Muscle of leg (tissue), 11 donors: Measurements from ENCODE around the gene SAPCD1. TPM values are rescaled to one million over a fixed set of nuclear protein-coding genes. Genes with fewer than 3 reads are reported as not detected.

Experiments
- DNase-seq: peaks from one replicate; pipeline ENCODE4 v3.0.0; 2013
- H3K27ac ChIP-seq: one replicate; pipeline ENCODE4 v1.5.1; 2013; ENCODE audit warnings: mild to moderate bottlenecking, low read length, control low read depth
- H3K27me3 ChIP-seq: one replicate; pipeline ENCODE4 v1.6.1; 2013; ENCODE audit warnings: low read length; ENCODE audit not compliant: control insufficient read depth, insufficient read depth
- H3K36me3 ChIP-seq: one replicate; pipeline ENCODE4 v1.6.1; 2013; ENCODE audit warnings: low read length; ENCODE audit not compliant: control insufficient read depth, insufficient read depth
- H3K4me1 ChIP-seq: one replicate; pipeline ENCODE4 v1.6.1; 2013; ENCODE audit warnings: low read length; ENCODE audit not compliant: control insufficient read depth, insufficient read depth
- H3K4me3 ChIP-seq: one replicate; pipeline ENCODE4 v1.5.1; 2013; ENCODE audit warnings: low read length, control low read depth
- H3K9me3 ChIP-seq: replicated peaks from 2 replicates; pipeline ENCODE4 v1.6.1; 2013; ENCODE audit warnings: low read depth, low read length; ENCODE audit not compliant: control insufficient read depth
- WGBS: methylation state at CpG from one replicate; pipeline ENCODE4 v1.1.5; 2013; ENCODE audit warnings: missing lambda C conversion rate; ENCODE audit not compliant: insufficient coverage; 5-methylcytosine and 5-hydroxymethylcytosine counted together
- polyA plus RNA-seq, 8 donors: library from polyadenylated mRNA; unstranded; fragments of 120-200 nt; gene quantifications; one replicate each; pipeline versions ENCODE4 v1.2.1 to v1.2.3, GENCODE V29; 2013; ENCODE audit warnings: inconsistent platforms in 1 of 8, low replicate concordance in 1 of 8; ENCODE audit not compliant: insufficient read length in 8 of 8, insufficient read depth in 1 of 8
- total RNA-seq: library from RNA; stranded (reverse); fragments of 120-200 nt; gene quantifications from one replicate; pipeline ENCODE4 v1.2.4, GENCODE V29; 2013

The SAPCD1 gene
- total and polyA plus RNA-seq, 9 donors, result 1.4 to 6.3 (median 2.9) TPM

DNA sequence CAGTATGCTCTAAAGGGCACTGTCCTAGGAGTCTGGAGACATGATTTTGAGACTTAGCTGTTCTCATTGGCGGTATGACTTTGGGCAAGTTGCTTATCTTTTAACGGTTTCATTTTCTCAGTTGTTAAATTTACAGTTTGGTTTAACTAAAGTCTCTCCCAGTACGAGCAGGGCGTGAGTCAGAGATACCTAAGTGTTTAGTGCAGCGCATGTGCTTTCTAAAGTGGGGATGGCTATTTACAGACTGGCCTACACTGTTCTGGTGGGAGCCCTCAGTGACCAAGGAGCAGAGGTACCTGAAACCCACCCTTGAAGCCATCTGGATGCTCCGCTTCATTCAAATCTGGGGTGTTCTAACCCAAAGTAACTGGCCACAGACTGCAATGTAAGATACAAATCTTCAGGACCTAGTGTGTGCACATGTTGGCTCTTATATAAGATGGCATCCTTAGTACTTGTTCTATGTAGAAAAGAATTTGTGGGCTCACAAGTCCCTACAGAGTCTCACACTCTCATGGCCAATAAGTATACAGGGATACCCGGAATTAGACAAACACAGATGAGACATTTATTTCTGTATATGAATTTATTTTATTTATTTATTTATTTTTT, 11.9 kb upstream of the SAPCD1 start:
- no peak for DNase-seq
- WGBS, result 88% methylated on average over 6 of the region's 7 CpGs
- H3K27ac ChIP-seq, result no peak overlapping the region
- no peaks in the 10 kb centered on the region for H3K9me3 ChIP-seq
- no peak overlapping the region for H3K4me3 ChIP-seq
- H3K36me3 ChIP-seq, result peaks cover 11% of the 10 kb centered on the region
- H3K27me3 ChIP-seq, result no peaks in the 10 kb centered on the region
- no peaks in the 10 kb centered on the region for H3K4me1 ChIP-seq

DNA sequence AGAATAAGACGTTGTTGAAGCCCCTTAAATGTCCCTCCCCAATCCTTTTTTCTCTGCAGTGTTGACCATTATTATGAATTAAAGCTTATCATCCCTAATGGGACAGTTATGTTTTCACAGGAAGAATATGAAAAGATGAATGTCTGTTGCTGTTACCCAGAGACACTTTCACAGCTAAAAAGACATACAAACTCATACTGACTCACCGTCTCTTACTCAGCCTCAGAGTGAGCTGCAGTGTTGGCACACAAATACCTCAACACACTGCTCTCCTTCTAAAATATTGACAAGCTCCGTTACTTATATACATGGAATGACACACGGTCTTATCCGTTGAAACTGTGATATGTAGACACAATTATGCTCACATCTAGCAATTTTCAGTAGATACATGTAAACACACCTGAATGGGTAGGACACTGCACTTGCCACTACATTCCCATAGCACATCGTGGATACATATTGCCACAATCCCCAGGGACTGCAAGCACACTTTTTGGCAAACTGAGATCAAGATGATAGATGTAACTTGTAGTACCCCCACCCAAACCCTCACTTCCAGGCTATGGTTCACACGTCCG, 9.6 kb upstream of the SAPCD1 start:
- 89% methylated on average over 2 of the region's 8 CpGs for WGBS
- DNase-seq, result no peak
- H3K4me1 ChIP-seq, result no peaks in the 10 kb centered on the region

DNA sequence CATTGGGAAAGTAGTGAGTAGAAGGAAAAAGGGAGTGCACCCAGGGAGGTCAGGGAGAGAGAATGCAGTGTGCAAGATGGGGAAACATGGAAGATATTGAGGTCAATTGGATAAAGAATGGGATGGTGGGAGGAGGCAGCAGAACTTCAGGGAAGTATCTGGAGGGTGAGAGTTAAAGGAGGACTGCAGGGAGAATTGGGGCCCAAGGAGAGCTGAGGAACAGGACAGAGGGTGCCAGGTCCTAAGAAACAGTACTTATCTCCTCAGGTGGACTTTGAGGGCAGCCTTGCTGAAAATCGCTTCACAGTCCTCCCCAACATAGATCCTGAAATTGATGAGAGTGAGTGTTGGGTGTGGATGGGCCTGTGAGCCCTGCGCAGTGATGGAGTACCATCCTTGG, 4.2 kb upstream of the SAPCD1 start:
- Histone ChIP-seq H3K9me3 (no peaks in the 10 kb centered on the region), H3K27ac (no peak overlapping the region), H3K36me3 (peaks cover 38% of the 10 kb centered on the region), H3K4me1 (peaks cover 6% of the 10 kb centered on the region), H3K27me3 (no peaks in the 10 kb centered on the region), H3K4me3 (no peak overlapping the region)
- no peak for DNase-seq
- WGBS, result 100% methylated on average over 1 of the region's 2 CpGs

More for the DNA sequence above, 9.6 kb upstream of the SAPCD1 start:
- H3K27me3 ChIP-seq, result no peaks in the 10 kb centered on the region
- H3K27ac ChIP-seq, result no peak overlapping the region
- peaks cover 4% of the 10 kb centered on the region for H3K36me3 ChIP-seq
- H3K4me3 ChIP-seq, result no peak overlapping the region
- H3K9me3 ChIP-seq, result no peaks in the 10 kb centered on the region

DNA sequence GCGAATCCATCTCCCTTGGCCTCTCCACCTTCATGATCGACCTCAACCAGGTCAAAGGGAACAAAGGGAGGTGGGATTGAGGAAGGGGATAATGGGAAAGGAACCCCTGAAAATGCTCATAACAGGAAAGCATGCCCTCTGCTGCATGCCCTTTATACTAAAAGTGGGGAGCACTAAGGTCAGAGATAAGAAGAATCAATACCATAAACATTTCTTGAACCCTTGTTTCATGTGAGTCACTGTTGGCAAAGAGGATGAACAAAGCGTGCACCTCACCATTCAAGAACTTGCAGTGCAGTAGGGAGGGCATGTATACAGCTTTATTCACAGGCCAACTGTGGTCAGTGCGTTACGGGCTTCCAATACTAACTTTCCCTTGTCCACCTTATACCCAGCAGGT, 1.7 kb upstream of the SAPCD1 start:
- no CpG with 5 or more reads among the region's 5 CpGs for WGBS
- peaks cover 9% of the 10 kb centered on the region for H3K4me1 ChIP-seq
- peaks cover 40% of the 10 kb centered on the region for H3K36me3 ChIP-seq
- no peak overlapping the region for H3K27ac ChIP-seq
- no peaks in the 10 kb centered on the region for H3K27me3 ChIP-seq
- no peak overlapping the region for H3K4me3 ChIP-seq
- DNase-seq, result no peak
- H3K9me3 ChIP-seq, result no peaks in the 10 kb centered on the region

DNA sequence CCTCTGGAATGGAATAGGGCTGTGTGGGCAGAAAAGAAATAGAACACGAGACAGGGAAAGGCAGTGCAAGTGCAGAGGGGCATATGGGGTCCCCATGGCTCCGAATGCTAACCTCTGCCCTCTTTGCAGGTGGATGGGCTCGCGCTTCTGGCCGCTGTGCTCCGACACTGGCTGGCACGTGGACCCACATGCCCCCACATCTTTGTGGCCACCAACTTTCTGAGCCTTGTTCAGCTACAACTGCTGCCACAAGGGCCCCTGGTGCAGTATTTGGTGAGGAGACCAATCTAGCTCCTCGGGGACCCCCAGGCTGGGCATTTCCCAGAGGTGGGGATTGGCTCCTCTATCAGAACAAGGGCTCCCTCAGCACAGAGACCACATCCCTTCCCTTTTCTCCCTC, 1.1 kb upstream of the SAPCD1 start:
- H3K4me1 ChIP-seq, result peaks cover 13% of the 10 kb centered on the region
- H3K27me3 ChIP-seq, result peaks cover 1% of the 10 kb centered on the region
- DNase-seq, result no peak
- WGBS, result 92% methylated on average over 4 of the region's 8 CpGs
- no peak overlapping the region for H3K4me3 ChIP-seq
- H3K36me3 ChIP-seq, result peaks cover 40% of the 10 kb centered on the region
- no peaks in the 10 kb centered on the region for H3K9me3 ChIP-seq
- H3K27ac ChIP-seq, result no peak overlapping the region

DNA sequence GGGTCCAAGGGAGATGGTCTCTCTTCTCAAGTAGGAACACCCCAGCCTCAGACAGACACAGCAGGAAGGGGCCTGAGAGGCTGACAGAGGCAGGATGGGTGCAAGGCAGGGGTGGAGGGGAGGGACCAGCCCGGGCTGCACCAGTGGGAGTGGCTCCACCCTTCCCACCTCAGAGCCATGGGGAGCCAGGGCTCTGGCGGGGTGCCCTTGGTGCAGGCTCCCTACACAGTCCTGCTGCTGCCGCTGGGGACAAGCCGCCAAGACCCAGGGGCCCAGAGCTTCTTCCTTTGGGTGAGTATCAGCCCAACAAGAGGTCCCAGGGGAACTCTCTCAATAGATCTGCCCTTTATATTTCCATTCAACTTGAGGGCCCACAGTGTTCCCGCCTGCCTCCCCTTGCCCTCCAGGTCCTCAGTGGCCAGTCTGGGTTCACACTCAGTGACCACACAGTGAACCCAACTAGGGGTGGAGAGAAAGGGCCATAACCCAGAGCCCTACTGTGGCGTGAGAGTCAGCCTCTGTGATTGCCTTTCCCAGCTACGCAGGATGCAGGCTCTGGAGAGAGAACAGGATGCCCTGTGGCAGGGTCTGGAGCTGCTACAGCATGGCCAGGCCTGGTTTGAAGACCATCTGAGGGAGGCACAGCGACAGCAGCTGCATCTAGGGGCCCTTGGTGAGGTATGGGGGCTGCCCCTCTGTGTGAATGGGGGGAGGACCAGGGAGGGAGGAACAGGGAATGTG, 592 bp downstream of the SAPCD1 start:
- Histone ChIP-seq H3K4me1 (peaks cover 16% of the 10 kb centered on the region), H3K4me3 (no peak overlapping the region), H3K9me3 (no peaks in the 10 kb centered on the region), H3K36me3 (peaks cover 40% of the 10 kb centered on the region), H3K27me3 (peaks cover 4% of the 10 kb centered on the region), H3K27ac (peak overlapping the region; percentile 59)
- WGBS, result 67% methylated on average over 7 of the region's 8 CpGs
- no peak for DNase-seq

DNA sequence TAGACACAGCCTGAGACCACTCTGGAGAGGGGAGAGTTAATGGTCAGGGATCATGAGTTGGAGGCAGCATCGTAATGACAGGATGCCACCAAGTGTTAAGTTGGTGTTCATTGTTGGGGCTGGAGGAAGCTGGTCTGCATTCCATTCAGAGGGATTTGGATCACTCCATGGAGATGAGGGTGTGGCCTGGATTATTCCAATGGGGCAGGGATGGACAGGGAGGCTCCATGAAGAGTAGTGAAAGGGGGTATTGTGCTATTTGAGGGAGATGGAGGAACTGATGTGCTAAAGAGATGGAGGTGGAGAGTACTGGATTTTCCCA, 1.1 kb downstream of the SAPCD1 start:
- peak; percentile 58 for DNase-seq
- H3K27ac ChIP-seq, result peak overlapping the region; percentile 59
- H3K4me1 ChIP-seq, result peaks cover 16% of the 10 kb centered on the region

DNA sequence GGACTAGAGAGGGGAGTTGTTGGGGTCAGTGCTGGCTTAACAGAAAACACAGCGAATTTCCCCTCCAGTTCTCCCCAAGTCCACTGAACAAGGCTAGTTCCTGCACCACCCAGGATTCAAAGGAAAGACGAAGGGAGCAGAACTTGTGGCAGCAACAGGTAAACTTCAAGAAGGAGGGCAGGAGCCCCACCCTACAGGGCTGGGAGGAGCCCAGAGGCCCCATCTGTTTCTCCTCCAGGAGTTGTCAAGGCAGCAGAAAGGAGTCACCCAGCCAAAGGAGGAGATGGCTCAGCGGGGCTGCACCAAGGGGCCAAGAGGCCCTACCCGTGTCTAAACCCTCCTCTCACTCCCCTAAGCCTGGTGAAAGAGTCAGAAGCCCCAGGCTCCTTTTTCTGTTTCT, 1.7 kb downstream of the SAPCD1 start:
- WGBS, result 67% methylated on average over 1 of the region's 4 CpGs
- DNase-seq, result no peak
- peaks cover 34% of the 10 kb centered on the region for H3K36me3 ChIP-seq

More for the DNA sequence above, 1.1 kb downstream of the SAPCD1 start:
- Histone ChIP-seq H3K27me3 (peaks cover 4% of the 10 kb centered on the region), H3K9me3 (no peaks in the 10 kb centered on the region), H3K4me3 (no peak overlapping the region), H3K36me3 (peaks cover 40% of the 10 kb centered on the region)
- 0% methylated on average over 1 of the region's 1 CpG for WGBS

DNA sequence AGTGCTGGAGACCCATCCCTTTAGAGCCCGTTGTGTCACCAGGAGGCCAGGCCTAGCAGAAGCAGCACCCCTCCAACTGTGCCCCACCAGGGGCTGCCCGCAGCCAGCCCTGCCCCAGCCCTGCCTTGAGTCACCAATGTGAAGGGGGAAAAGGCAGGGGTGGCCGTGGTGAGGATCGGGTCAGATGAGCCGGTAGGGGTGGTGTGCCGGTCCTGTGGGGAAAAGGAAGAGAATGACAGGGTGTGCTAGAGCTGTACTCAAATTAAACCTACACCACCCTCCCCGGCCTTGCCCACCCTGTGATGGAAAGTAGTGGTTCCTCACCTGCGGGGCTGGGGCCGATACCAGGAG, 3.1 kb downstream of the SAPCD1 start:
- H3K9me3 ChIP-seq, result no peaks in the 10 kb centered on the region
- no peak for DNase-seq
- no peak overlapping the region for H3K4me3 ChIP-seq
- H3K4me1 ChIP-seq, result peaks cover 16% of the 10 kb centered on the region
- H3K27ac ChIP-seq, result no peak overlapping the region
- H3K36me3 ChIP-seq, result peaks cover 20% of the 10 kb centered on the region
- WGBS, result no CpG with 5 or more reads among the region's 9 CpGs
- peaks cover 4% of the 10 kb centered on the region for H3K27me3 ChIP-seq

More for the DNA sequence above, 1.7 kb downstream of the SAPCD1 start:
- no peaks in the 10 kb centered on the region for H3K9me3 ChIP-seq
- no peak overlapping the region for H3K4me3 ChIP-seq
- H3K27me3 ChIP-seq, result peaks cover 4% of the 10 kb centered on the region
- peaks cover 16% of the 10 kb centered on the region for H3K4me1 ChIP-seq
- no peak overlapping the region for H3K27ac ChIP-seq

DNA sequence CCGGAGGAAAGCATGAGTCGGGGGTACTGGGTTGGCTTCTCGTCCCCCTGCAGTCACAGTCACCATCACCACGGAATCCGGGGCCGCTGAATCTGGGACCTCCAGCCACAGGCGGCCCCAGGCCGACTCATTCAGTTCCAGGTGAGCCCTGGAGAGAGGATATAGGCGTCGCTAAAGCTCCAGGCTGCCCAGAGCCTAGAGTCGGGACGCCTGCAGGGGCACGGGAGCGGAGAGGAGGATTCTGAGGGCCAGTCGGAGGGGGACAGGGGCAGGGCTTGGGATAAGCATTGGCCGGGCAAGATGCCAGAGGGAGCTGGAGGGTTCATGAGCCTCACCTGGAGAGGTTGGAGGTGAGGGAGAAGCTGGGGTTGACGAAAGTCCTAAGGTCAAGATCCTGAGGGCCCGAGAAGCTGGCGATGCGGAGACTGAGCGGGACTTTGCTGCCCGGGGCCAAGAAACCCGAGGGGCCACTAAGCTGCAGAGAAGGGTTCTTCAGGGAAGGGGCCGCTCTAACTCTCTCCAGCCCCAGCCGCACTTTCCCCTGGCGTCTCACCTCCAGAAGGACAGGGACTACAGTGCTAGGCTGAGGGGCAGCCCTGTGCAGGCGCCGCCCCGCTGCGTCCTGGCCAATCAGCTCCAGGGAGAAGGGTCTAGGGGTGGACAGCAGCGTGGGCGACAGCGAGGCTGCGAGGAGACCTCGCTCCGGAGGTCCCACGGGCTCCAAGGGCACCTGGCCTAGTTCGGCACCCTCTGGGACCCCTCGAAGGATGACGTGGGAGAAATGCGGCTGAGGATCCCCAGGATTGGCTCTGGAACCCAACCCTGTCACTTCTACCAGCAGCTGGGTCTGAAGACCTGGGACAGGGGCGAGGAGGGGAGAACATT, 3.7 kb downstream of the SAPCD1 start:
- H3K4me3 ChIP-seq, result peak overlapping the region; percentile 11
- DNase-seq, result peak; percentile 37

More for the DNA sequence above, 3.7 kb downstream of the SAPCD1 start:
- Histone ChIP-seq H3K36me3 (peaks cover 14% of the 10 kb centered on the region), H3K27ac (no peak overlapping the region), H3K4me1 (peaks cover 16% of the 10 kb centered on the region), H3K27me3 (peaks cover 4% of the 10 kb centered on the region), H3K9me3 (no peaks in the 10 kb centered on the region)
- WGBS, result 27% methylated on average over 30 of the region's 42 CpGs
